GM06990 (cell line): ENCODE data around the gene BCL11B.

Experiments
- DNase-seq: peaks from one replicate; pipeline ENCODE4 v3.0.0-alpha.2; 2011; ENCODE audit not compliant: insufficient read length; ENCODE audit errors: extremely low read depth
- H3K27me3 ChIP-seq: replicated peaks from 2 replicates; pipeline ENCODE4 v1.6.0; 2011; ENCODE audit warnings: low read length; ENCODE audit not compliant: control insufficient read depth, insufficient read depth
- H3K36me3 ChIP-seq: 2 replicates; pipeline ENCODE4 v1.5.1; 2011; ENCODE audit warnings: low read length; ENCODE audit not compliant: control insufficient read depth, insufficient read depth
- H3K4me3 ChIP-seq: replicated peaks from 2 replicates; pipeline ENCODE4 v1.5.1; 2011; ENCODE audit warnings: low read depth, mild to moderate bottlenecking, control low read depth, low read length
- CTCF ChIP-seq: IDR thresholded peaks from 2 replicates; pipeline ENCODE4 v1.5.1; 2011; ENCODE audit warnings: low read length, control low read depth, mild to moderate bottlenecking, inconsistent platforms; ENCODE audit not compliant: insufficient read depth, poor library complexity, severe bottlenecking

BCL11B gene

GRCh38 chr14:99235582-99236320 lies 36.2 kb downstream of the BCL11B start:
- Histone ChIP-seq H3K36me3 (no peaks in the 10 kb centered on the region), H3K4me3 (no peak overlapping the region), H3K27me3 (no peaks in the 10 kb centered on the region)
- no peak for DNase-seq
- no peak for TF ChIP-seq CTCF

- H3K36me3 ChIP-seq: no peaks in the 10 kb centered on the region
- no peak for TF ChIP-seq CTCF
- no peaks in the 10 kb centered on the region for H3K27me3 ChIP-seq
- DNase-seq: no peak
- no peak overlapping the region for H3K4me3 ChIP-seq
Measured at GRCh38 chr14:99234961-99235571, 36.9 kb downstream of the BCL11B start.

GRCh38 chr14:99234355-99234754 lies 37.6 kb downstream of the BCL11B start:
- Histone ChIP-seq H3K36me3 (no peaks in the 10 kb centered on the region), H3K4me3 (no peak overlapping the region), H3K27me3 (no peaks in the 10 kb centered on the region)
- DNase-seq: no peak
- no peak for TF ChIP-seq CTCF

GRCh38 chr14:99233222-99234035 lies 38.6 kb downstream of the BCL11B start:
- no peak overlapping the region for H3K4me3 ChIP-seq
- TF ChIP-seq CTCF: no peak
- DNase-seq: no peak
- no peaks in the 10 kb centered on the region for H3K27me3 ChIP-seq
- H3K36me3 ChIP-seq: no peaks in the 10 kb centered on the region

GRCh38 chr14:99232714-99233214 lies 39.2 kb downstream of the BCL11B start:
- DNase-seq: no peak
- Histone ChIP-seq H3K36me3 (no peaks in the 10 kb centered on the region), H3K4me3 (no peak overlapping the region), H3K27me3 (no peaks in the 10 kb centered on the region)
- no peak for TF ChIP-seq CTCF
